HEK293 (cell line): ENCODE data around the gene PLOD2.

Source experiments
- CTCF ChIA-PET: fragments of 350-600 bp; formaldehyde crosslinking; extraction: SDS; loops from one replicate; lab custom pipeline; 2021; ENCODE audit warnings: antibody characterized with exemption; lab: Yijun Ruan, JAX
- POLR2A ChIA-PET: fragments of 300-600 bp; formaldehyde crosslinking; extraction: SDS; loops from one replicate; lab custom pipeline; 2020; ENCODE audit warnings: antibody characterized with exemption, inconsistent platforms; lab: Yijun Ruan, JAX
- H3K27ac ChIP-seq: fragments of 200-500 bp; sonication (Bioruptor generic); 2 replicates; pipeline ENCODE4 v1.5.1; 2014; ENCODE audit warnings: low read depth, low read length, control low read depth, inconsistent platforms; ENCODE audit errors: extremely low read depth
- H3K36me3 ChIP-seq, 2 experiments: fragments of 200-500 bp in 1 of 2; sonication (Bioruptor generic) in 1 of 2; 1 replicate in 1 of 2; 2 replicates in 1 of 2; pipeline ENCODE4 v1.5.1; 2014 to 2017; ENCODE audit warnings: inconsistent platforms in 2 of 2, low read length in 2 of 2; ENCODE audit not compliant: control insufficient read depth in 2 of 2, insufficient read depth in 1 of 2
- H3K4me1 ChIP-seq: fragments of 200-500 bp; sonication (Bioruptor generic); 2 replicates; pipeline ENCODE4 v1.5.1; 2014; ENCODE audit warnings: mild to moderate bottlenecking, low read length, inconsistent platforms; ENCODE audit not compliant: control insufficient read depth, insufficient read depth
- H3K4me3 ChIP-seq: 2 replicates; pipeline ENCODE4 v1.5.1; 2011; ENCODE audit warnings: low read depth, mild to moderate bottlenecking, control low read depth, low read length, moderate library complexity
- H3K9me3 ChIP-seq: fragments of 200-500 bp; sonication (Bioruptor generic); 2 replicates; pipeline ENCODE4 v1.5.1; 2014; ENCODE audit warnings: low read depth, low read length, inconsistent platforms; ENCODE audit not compliant: control insufficient read depth, insufficient read depth
- ELK4 ChIP-seq: IDR thresholded peaks from 2 replicates; pipeline ENCODE4 v1.6.1; 2011; ENCODE audit warnings: mild to moderate bottlenecking, low read depth, low read length, borderline replicate concordance
- GLIS1 ChIP-seq: fragments of 450-650 bp; formaldehyde crosslinking; IDR thresholded peaks from 2 replicates; pipeline ENCODE4 v1.5.1; 2016; ENCODE audit warnings: missing biosample characterization, missing genetic modification characterization
- HOXC10 ChIP-seq: sonication (generic); formaldehyde crosslinking; IDR thresholded peaks from 2 replicates; pipeline ENCODE4 v1.8.1; 2023; ENCODE audit warnings: mild to moderate bottlenecking, missing genetic modification reagents
- KLF1 ChIP-seq: fragments of 450-650 bp; formaldehyde crosslinking; IDR thresholded peaks from 2 replicates; pipeline ENCODE4 v1.5.1; 2016; ENCODE audit warnings: missing biosample characterization, missing genetic modification characterization
- KLF7 ChIP-seq: fragments of 450-650 bp; formaldehyde crosslinking; IDR thresholded peaks from 2 replicates; pipeline ENCODE4 v1.5.1; 2016; ENCODE audit warnings: missing biosample characterization, missing genetic modification characterization, borderline replicate concordance
- OVOL3 ChIP-seq: fragments of 450-650 bp; formaldehyde crosslinking; IDR thresholded peaks from 2 replicates; pipeline ENCODE4 v1.5.1; 2016; ENCODE audit warnings: missing biosample characterization, missing genetic modification characterization
- TCF7L2 ChIP-seq: IDR thresholded peaks from 2 replicates; pipeline ENCODE4 v1.6.1; 2011; ENCODE audit warnings: low read depth, mild to moderate bottlenecking, inconsistent platforms, low read length, moderate library complexity, borderline replicate concordance
- ZBTB48 ChIP-seq: fragments of 450-650 bp; formaldehyde crosslinking; IDR thresholded peaks from 2 replicates; pipeline ENCODE4 v1.5.1; 2016; ENCODE audit warnings: missing biosample characterization, missing genetic modification characterization
- ZBTB7A ChIP-seq: fragments of 450-650 bp; formaldehyde crosslinking; IDR thresholded peaks from 2 replicates; pipeline ENCODE4 v1.5.1; 2016; ENCODE audit warnings: low read depth, missing biosample characterization, missing genetic modification characterization
- ZNF138 ChIP-seq: fragments of 450-650 bp; formaldehyde crosslinking; IDR thresholded peaks from 2 replicates; pipeline ENCODE4 v1.5.1; 2016; ENCODE audit warnings: missing biosample characterization, missing genetic modification characterization, borderline replicate concordance
- ZNF146 ChIP-seq: fragments of 450-650 bp; formaldehyde crosslinking; IDR thresholded peaks from 2 replicates; pipeline ENCODE4 v1.5.1; 2016; ENCODE audit warnings: missing biosample characterization, missing genetic modification characterization
- ZNF18 ChIP-seq: fragments of 450-650 bp; formaldehyde crosslinking; IDR thresholded peaks from 2 replicates; pipeline ENCODE4 v1.5.1; 2016; ENCODE audit warnings: missing biosample characterization, missing genetic modification characterization
- ZNF19 ChIP-seq: fragments of 450-650 bp; formaldehyde crosslinking; IDR thresholded peaks from 2 replicates; pipeline ENCODE4; 2016; ENCODE audit warnings: missing biosample characterization, missing genetic modification characterization, low read depth
- ZNF324 ChIP-seq: fragments of 450-650 bp; formaldehyde crosslinking; IDR thresholded peaks from 2 replicates; pipeline ENCODE4 v1.5.1; 2016; ENCODE audit warnings: missing biosample characterization, missing genetic modification characterization
- ZNF473 ChIP-seq: fragments of 450-650 bp; formaldehyde crosslinking; IDR thresholded peaks from 2 replicates; pipeline ENCODE4 v1.5.1; 2017; ENCODE audit warnings: missing biosample characterization, missing genetic modification characterization
- ZNF555 ChIP-seq: fragments of 450-650 bp; formaldehyde crosslinking; conservative IDR thresholded peaks from 2 replicates; pipeline ENCODE4 v1.5.1; 2017; ENCODE audit warnings: missing biosample characterization, mild to moderate bottlenecking, missing genetic modification characterization, inconsistent platforms
- ZNF561 ChIP-seq: fragments of 450-650 bp; IDR thresholded peaks from 2 replicates; pipeline ENCODE4 v1.5.1; 2018; ENCODE audit warnings: missing biosample characterization, missing genetic modification characterization, borderline replicate concordance
- ZNF585B ChIP-seq: fragments of 450-650 bp; formaldehyde crosslinking; IDR thresholded peaks from 2 replicates; pipeline ENCODE4 v1.5.1; 2016; ENCODE audit warnings: missing biosample characterization, missing genetic modification characterization
- ZNF596 ChIP-seq: fragments of 450-650 bp; IDR thresholded peaks from 2 replicates; pipeline ENCODE4 v1.5.0; 2018; ENCODE audit warnings: missing biosample characterization, mild to moderate bottlenecking, missing genetic modification characterization, moderate library complexity
- ZNF610 ChIP-seq: fragments of 450-650 bp; formaldehyde crosslinking; IDR thresholded peaks from 2 replicates; pipeline ENCODE4 v1.5.1; 2016; ENCODE audit warnings: missing biosample characterization, missing genetic modification characterization, borderline replicate concordance
- ZNF626 ChIP-seq: fragments of 450-650 bp; sonication (Bioruptor Pico); formaldehyde crosslinking; IDR thresholded peaks from 2 replicates; pipeline ENCODE4 v1.5.1; 2018; ENCODE audit warnings: missing biosample characterization, missing genetic modification characterization, inconsistent platforms
- ZNF707 ChIP-seq: fragments of 450-650 bp; formaldehyde crosslinking; IDR thresholded peaks from 2 replicates; pipeline ENCODE4 v1.5.1; 2016; ENCODE audit warnings: missing biosample characterization, missing genetic modification characterization
- ZNF76 ChIP-seq: fragments of 450-650 bp; formaldehyde crosslinking; IDR thresholded peaks from 2 replicates; pipeline ENCODE4; 2016; ENCODE audit warnings: low read depth, missing biosample characterization, missing genetic modification characterization, borderline replicate concordance
- ZNF792 ChIP-seq: fragments of 450-650 bp; formaldehyde crosslinking; IDR thresholded peaks from 2 replicates; pipeline ENCODE4 v1.5.1; 2016; ENCODE audit warnings: missing biosample characterization, missing genetic modification characterization
- ZNF830 ChIP-seq: fragments of 450-650 bp; IDR thresholded peaks from 2 replicates; pipeline ENCODE4 v1.5.0; 2018; ENCODE audit warnings: missing biosample characterization, missing genetic modification characterization, low read depth, mild to moderate bottlenecking, moderate library complexity
- TF ChIP-seq, protein P1 (sequence below): fragments of 450-650 bp; formaldehyde crosslinking; IDR thresholded peaks from 2 replicates; pipeline ENCODE4 v1.5.1; 2017; ENCODE audit warnings: missing biosample characterization, missing genetic modification characterization
- TF ChIP-seq, protein P2 (sequence below): fragments of 450-650 bp; formaldehyde crosslinking; IDR thresholded peaks from 2 replicates; pipeline ENCODE4 v1.5.1; 2016; ENCODE audit warnings: missing biosample characterization, missing genetic modification characterization
- TF ChIP-seq, protein P3 (sequence below): fragments of 450-650 bp; formaldehyde crosslinking; IDR thresholded peaks from 2 replicates; pipeline ENCODE4 v1.5.0; 2017; ENCODE audit warnings: missing biosample characterization, missing genetic modification characterization, borderline replicate concordance

PLOD2 gene

GRCh38 chr3:146102885-146103284 lies 58.1 kb downstream of the PLOD2 start:
- ChIA-PET CTCF (no interaction called here), POLR2A (no interaction called here)
- TF ChIP-seq ZNF610 (tag by site-specific recombination), result no peak
- TF ChIP-seq, protein P1, sequence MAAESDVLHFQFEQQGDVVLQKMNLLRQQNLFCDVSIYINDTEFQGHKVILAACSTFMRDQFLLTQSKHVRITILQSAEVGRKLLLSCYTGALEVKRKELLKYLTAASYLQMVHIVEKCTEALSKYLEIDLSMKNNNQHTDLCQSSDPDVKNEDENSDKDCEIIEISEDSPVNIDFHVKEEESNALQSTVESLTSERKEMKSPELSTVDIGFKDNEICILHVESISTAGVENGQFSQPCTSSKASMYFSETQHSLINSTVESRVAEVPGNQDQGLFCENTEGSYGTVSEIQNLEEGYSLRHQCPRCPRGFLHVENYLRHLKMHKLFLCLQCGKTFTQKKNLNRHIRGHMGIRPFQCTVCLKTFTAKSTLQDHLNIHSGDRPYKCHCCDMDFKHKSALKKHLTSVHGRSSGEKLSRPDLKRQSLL (tag by site-specific recombination), result no peak
- no peak for TF ChIP-seq ZNF596
- no peak for TF ChIP-seq ZNF830 (tag by site-specific recombination)
- no peak for TF ChIP-seq KLF1 (tag by site-specific recombination)
- no peak for TF ChIP-seq ZNF138
- TF ChIP-seq ZNF792, result no peak
- no peak for TF ChIP-seq TCF7L2
- TF ChIP-seq ZNF626 (tag by site-specific recombination), result no peak
- no peak for TF ChIP-seq ZNF561 (tag by site-specific recombination)
- TF ChIP-seq, protein P2, sequence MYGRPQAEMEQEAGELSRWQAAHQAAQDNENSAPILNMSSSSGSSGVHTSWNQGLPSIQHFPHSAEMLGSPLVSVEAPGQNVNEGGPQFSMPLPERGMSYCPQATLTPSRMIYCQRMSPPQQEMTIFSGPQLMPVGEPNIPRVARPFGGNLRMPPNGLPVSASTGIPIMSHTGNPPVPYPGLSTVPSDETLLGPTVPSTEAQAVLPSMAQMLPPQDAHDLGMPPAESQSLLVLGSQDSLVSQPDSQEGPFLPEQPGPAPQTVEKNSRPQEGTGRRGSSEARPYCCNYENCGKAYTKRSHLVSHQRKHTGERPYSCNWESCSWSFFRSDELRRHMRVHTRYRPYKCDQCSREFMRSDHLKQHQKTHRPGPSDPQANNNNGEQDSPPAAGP (tag by site-specific recombination), result no peak
- TF ChIP-seq ZNF76 (tag by site-specific recombination), result no peak
- Histone ChIP-seq H3K9me3 (no peaks in the 10 kb centered on the region), H3K36me3 (peaks cover 0 to 37% of the 10 kb centered on the region in 2 experiments; a peak in 2 of 3 replicates), H3K4me1 (no peaks in the 10 kb centered on the region), H3K4me3 (no peak overlapping the region), H3K27ac (no peak overlapping the region)

DNA sequence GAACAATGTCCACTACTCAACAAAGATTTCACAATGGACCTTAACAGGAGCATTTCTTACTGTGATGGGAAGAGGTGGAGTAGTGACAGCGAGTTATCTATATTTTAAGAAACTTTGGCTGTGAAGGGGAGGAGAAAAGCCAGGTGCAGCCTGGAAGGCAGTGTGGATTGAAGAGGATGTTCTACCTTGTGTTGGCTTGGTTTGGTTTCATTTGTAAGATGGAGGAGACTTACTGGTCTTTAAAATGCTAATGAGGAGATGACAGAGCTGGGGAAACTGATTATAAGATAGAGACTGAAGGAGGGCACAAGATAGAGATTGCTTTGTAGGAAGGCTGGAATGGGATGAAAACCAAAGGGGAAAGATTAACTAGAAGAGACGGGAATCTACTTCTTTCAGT lies 59.4 kb downstream of the PLOD2 start:
- Histone ChIP-seq H3K27ac (no peak overlapping the region), H3K36me3 (peaks cover 0 to 39% of the 10 kb centered on the region in 2 experiments; a peak in 2 of 3 replicates), H3K9me3 (no peaks in the 10 kb centered on the region), H3K4me1 (no peaks in the 10 kb centered on the region), H3K4me3 (no peak overlapping the region)
- CTCF ChIA-PET, result no interaction called here
- POLR2A ChIA-PET, result no interaction called here
- no peak for TF ChIP-seq ZNF707 (tag by site-specific recombination)
- no peak for TF ChIP-seq KLF7 (tag by site-specific recombination)
- TF ChIP-seq, protein P1 (tag by site-specific recombination), result no peak
- no peak for TF ChIP-seq ZNF585B (tag by site-specific recombination)
- no peak for TF ChIP-seq GLIS1 (tag by site-specific recombination)
- no peak for TF ChIP-seq HOXC10 (CRISPR knock-in tag)
- TF ChIP-seq ZNF830 (tag by site-specific recombination), result no peak
- TF ChIP-seq ELK4, result no peak
- no peak for TF ChIP-seq ZNF146 (tag by site-specific recombination)
- TF ChIP-seq OVOL3 (tag by site-specific recombination), result no peak
- TF ChIP-seq ZBTB7A (tag by site-specific recombination), result no peak
- no peak for TF ChIP-seq ZNF18
- TF ChIP-seq ZNF555, result no peak
- no peak for TF ChIP-seq ZNF19 (tag by site-specific recombination)
- TF ChIP-seq, protein P3, sequence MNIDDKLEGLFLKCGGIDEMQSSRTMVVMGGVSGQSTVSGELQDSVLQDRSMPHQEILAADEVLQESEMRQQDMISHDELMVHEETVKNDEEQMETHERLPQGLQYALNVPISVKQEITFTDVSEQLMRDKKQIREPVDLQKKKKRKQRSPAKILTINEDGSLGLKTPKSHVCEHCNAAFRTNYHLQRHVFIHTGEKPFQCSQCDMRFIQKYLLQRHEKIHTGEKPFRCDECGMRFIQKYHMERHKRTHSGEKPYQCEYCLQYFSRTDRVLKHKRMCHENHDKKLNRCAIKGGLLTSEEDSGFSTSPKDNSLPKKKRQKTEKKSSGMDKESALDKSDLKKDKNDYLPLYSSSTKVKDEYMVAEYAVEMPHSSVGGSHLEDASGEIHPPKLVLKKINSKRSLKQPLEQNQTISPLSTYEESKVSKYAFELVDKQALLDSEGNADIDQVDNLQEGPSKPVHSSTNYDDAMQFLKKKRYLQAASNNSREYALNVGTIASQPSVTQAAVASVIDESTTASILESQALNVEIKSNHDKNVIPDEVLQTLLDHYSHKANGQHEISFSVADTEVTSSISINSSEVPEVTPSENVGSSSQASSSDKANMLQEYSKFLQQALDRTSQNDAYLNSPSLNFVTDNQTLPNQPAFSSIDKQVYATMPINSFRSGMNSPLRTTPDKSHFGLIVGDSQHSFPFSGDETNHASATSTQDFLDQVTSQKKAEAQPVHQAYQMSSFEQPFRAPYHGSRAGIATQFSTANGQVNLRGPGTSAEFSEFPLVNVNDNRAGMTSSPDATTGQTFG (tag by site-specific recombination), result no peak
- no peak for TF ChIP-seq ZNF324 (tag by site-specific recombination)
- TF ChIP-seq ZNF626 (tag by site-specific recombination), result no peak
- no peak for TF ChIP-seq ZBTB48 (tag by site-specific recombination)
- TF ChIP-seq ZNF473, result no peak
